Loucy (cell line): ENCODE data around the gene ACADM.

Experiments used
- H2AFZ ChIP-seq: fragments of 200-600 bp; sonication (generic); 2 replicates; pipeline ENCODE4 v1.6.0; 2016; ENCODE audit warnings: antibody characterized with exemption, mild to moderate bottlenecking, low read length, moderate library complexity
- H3F3A ChIP-seq: fragments of 200-600 bp; 2 replicates; pipeline ENCODE4 v1.6.0; 2016; ENCODE audit warnings: antibody characterized with exemption, low read depth, mild to moderate bottlenecking
- H3K27me3 ChIP-seq: fragments of 200-600 bp; sonication (generic); 2 replicates; pipeline ENCODE4 v1.6.1; 2014; ENCODE audit warnings: low read length, mild to moderate bottlenecking; ENCODE audit not compliant: insufficient read depth, poor library complexity, severe bottlenecking
- H3K36me3 ChIP-seq: fragments of 200-600 bp; sonication (generic); 2 replicates; pipeline ENCODE4 v1.6.1; 2016; ENCODE audit warnings: low read length; ENCODE audit not compliant: insufficient read depth
- H3K4me1 ChIP-seq: fragments of 200-600 bp; sonication (generic); 2 replicates; pipeline ENCODE4 v1.5.1; 2014; ENCODE audit warnings: low read length, mild to moderate bottlenecking; ENCODE audit not compliant: insufficient read depth, poor library complexity, severe bottlenecking
- H3K4me2 ChIP-seq: fragments of 200-600 bp; sonication (generic); 2 replicates; pipeline ENCODE4 v1.6.0; 2014; ENCODE audit warnings: antibody characterized with exemption, low read length, low read depth, mild to moderate bottlenecking; ENCODE audit not compliant: poor library complexity, severe bottlenecking
- H3K4me3 ChIP-seq: fragments of 200-600 bp; sonication (generic); 2 replicates; pipeline ENCODE4 v1.5.1; 2014; ENCODE audit warnings: low read length, mild to moderate bottlenecking, mixed read lengths; ENCODE audit not compliant: poor library complexity, severe bottlenecking
- H3K79me2 ChIP-seq: fragments of 200-600 bp; sonication (generic); 2 replicates; pipeline ENCODE4 v1.6.1; 2014; ENCODE audit warnings: low read length; ENCODE audit not compliant: insufficient read depth
- H3K9ac ChIP-seq: fragments of 200-600 bp; sonication (generic); 2 replicates; pipeline ENCODE4 v1.6.0; 2014; ENCODE audit warnings: mild to moderate bottlenecking, low read depth, low read length, moderate library complexity; ENCODE audit not compliant: poor library complexity, severe bottlenecking
- H3K9me2 ChIP-seq: fragments of 200-600 bp; sonication (generic); replicated peaks from 2 replicates; pipeline ENCODE4 v1.6.1; 2016; ENCODE audit warnings: low read depth, low read length, mixed read lengths
- H3K9me3 ChIP-seq: fragments of 200-600 bp; sonication (generic); 2 replicates; pipeline ENCODE4 v1.6.1; 2014; ENCODE audit warnings: mild to moderate bottlenecking, antibody characterized with exemption, low read length, low read depth; ENCODE audit not compliant: insufficient read depth
- H4K20me1 ChIP-seq: fragments of 200-600 bp; sonication (generic); 2 replicates; pipeline ENCODE4 v1.6.0; 2014; ENCODE audit warnings: antibody characterized with exemption, low read length, mild to moderate bottlenecking; ENCODE audit not compliant: insufficient read depth, poor library complexity, severe bottlenecking
- CTCF ChIP-seq: fragments of 200-600 bp; sonication (generic); conservative IDR thresholded peaks from 2 replicates; pipeline ENCODE4 v1.5.1; 2014; ENCODE audit warnings: mild to moderate bottlenecking, antibody characterized with exemption, low read length
- EZH2phosphoT487 ChIP-seq: fragments of 200-600 bp; IDR thresholded peaks from 2 replicates; pipeline ENCODE4 v1.6.1; 2018; ENCODE audit warnings: antibody characterized with exemption, mild to moderate bottlenecking, moderate library complexity, borderline replicate concordance

The ACADM gene

GRCh38 chr1:75785320-75785982, 60.9 kb downstream of the ACADM start:
- Histone ChIP-seq H3K9me3 (no peaks in the 10 kb centered on the region), H3K4me2 (peak overlapping the region; percentile 80), H3K36me3 (peaks cover 6% of the 10 kb centered on the region; the same call in 1 of the 2 replicates), H2AFZ (peak overlapping the region; percentile 92), H3K9ac (peak overlapping the region; percentile 95), H3K4me1 (peaks cover 36% of the 10 kb centered on the region), H3F3A (no peaks in the 10 kb centered on the region), H3K9me2 (no peaks in the 10 kb centered on the region), H3K4me3 (peak overlapping the region; percentile 98), H3K27me3 (no peaks in the 10 kb centered on the region), H4K20me1 (peaks cover 43% of the 10 kb centered on the region), H3K79me2 (peaks cover 44% of the 10 kb centered on the region)
- no peak for TF ChIP-seq EZH2phosphoT487
- TF ChIP-seq CTCF: no peak

- peak within 1 kb of the TSS; percentile 92 for H2AFZ ChIP-seq
- peaks cover 42% of the 10 kb centered on the region for H3K4me1 ChIP-seq
- H3K27me3 ChIP-seq: no peaks in the 10 kb centered on the region
- H3K36me3 ChIP-seq: peaks cover 13% of the 10 kb centered on the region
- H3K9me2 ChIP-seq: no peaks in the 10 kb centered on the region
- no peak for TF ChIP-seq CTCF
- no peak for TF ChIP-seq EZH2phosphoT487
- peak within 1 kb of the TSS; percentile 98 for H3K4me3 ChIP-seq
- H3K9me3 ChIP-seq: no peaks in the 10 kb centered on the region
- peaks cover 52% of the 10 kb centered on the region for H3K79me2 ChIP-seq
- H3K4me2 ChIP-seq: peak within 1 kb of the TSS; percentile 89
- H4K20me1 ChIP-seq: peaks cover 50% of the 10 kb centered on the region
- H3F3A ChIP-seq: no peaks in the 10 kb centered on the region
- H3K9ac ChIP-seq: peak within 1 kb of the TSS; percentile 95
Observed at GRCh38 chr1:75785983-75786853, 61.7 kb downstream of the ACADM start, which contains the start of gene RABGGTB. RABGGTB (plus strand) TSS chr1:75786256; CDS start chr1:75786272, 16 bp downstream.

- peak overlapping the region; percentile 95 for H3K9ac ChIP-seq
- no peaks in the 10 kb centered on the region for H3F3A ChIP-seq
- TF ChIP-seq CTCF (no peak), EZH2phosphoT487 (no peak)
- H3K4me1 ChIP-seq: peaks cover 50% of the 10 kb centered on the region
- peaks cover 60% of the 10 kb centered on the region for H3K79me2 ChIP-seq
- H3K9me3 ChIP-seq: no peaks in the 10 kb centered on the region
- peak overlapping the region; percentile 98 for H3K4me3 ChIP-seq
- H3K36me3 ChIP-seq: peaks cover 21% of the 10 kb centered on the region
- H2AFZ ChIP-seq: no peak overlapping the region
- no peaks in the 10 kb centered on the region for H3K27me3 ChIP-seq
- peaks cover 58% of the 10 kb centered on the region for H4K20me1 ChIP-seq
- H3K4me2 ChIP-seq: peak overlapping the region; percentile 89
- no peaks in the 10 kb centered on the region for H3K9me2 ChIP-seq
Observed at GRCh38 chr1:75786901-75787493, 62.5 kb downstream of the ACADM start.
